BJ (cell line): Measurements from ENCODE around the gene MEOX2. TPM values are rescaled to one million over a fixed set of nuclear protein-coding genes. Genes with fewer than 3 reads are reported as not detected.

Source experiments
- CTCF ChIA-PET: fragments of 350-600 bp; formaldehyde crosslinking; extraction: SDS; loops from one replicate; lab custom pipeline; 2021; ENCODE audit warnings: antibody characterized with exemption, inconsistent platforms; lab: Yijun Ruan, JAX
- POLR2A ChIA-PET: fragments of 300-600 bp; sonication (Branson Sonifier 250); formaldehyde crosslinking; extraction: SDS; loops from one replicate; lab custom pipeline; 2021; ENCODE audit warnings: antibody characterized with exemption; lab: Charles Lee
- DNase-seq: peaks from one replicate; pipeline ENCODE4 v3.0.0-alpha.2; 2011; ENCODE audit warnings: low read depth
- H3K27me3 ChIP-seq: 2 replicates; pipeline ENCODE4 v1.6.0; 2011; ENCODE audit warnings: low read length; ENCODE audit not compliant: control insufficient read depth, insufficient read depth
- H3K36me3 ChIP-seq: 2 replicates; pipeline ENCODE4 v1.5.1; 2011; ENCODE audit warnings: low read length; ENCODE audit not compliant: control insufficient read depth, insufficient read depth
- H3K4me3 ChIP-seq: 2 replicates; pipeline ENCODE4 v1.5.1; 2011; ENCODE audit warnings: low read depth, mild to moderate bottlenecking, control low read depth, low read length
- polyA plus RNA-seq: library from polyadenylated mRNA; depleted of rRNA; stranded (reverse); fragments of >200 nt; gene quantifications from 2 replicates; pipeline ENCODE4 v1.2.3, GENCODE V29; 2011
- TF ChIP-seq, protein P1 (sequence below): IDR thresholded peaks from 2 replicates; pipeline ENCODE4 v1.5.1; 2011; ENCODE audit warnings: low read depth, mild to moderate bottlenecking, control low read depth, inconsistent platforms, low read length, moderate library complexity; ENCODE audit not compliant: insufficient read depth

MEOX2 gene
- polyA plus RNA-seq, 1 experiment: not detected

GRCh38 chr7:15577600-15577999 lies 108.9 kb downstream of the MEOX2 start:
- H3K4me3 ChIP-seq: no peak overlapping the region
- H3K27me3 ChIP-seq: no peaks in the 10 kb centered on the region
- TF ChIP-seq, protein P1, sequence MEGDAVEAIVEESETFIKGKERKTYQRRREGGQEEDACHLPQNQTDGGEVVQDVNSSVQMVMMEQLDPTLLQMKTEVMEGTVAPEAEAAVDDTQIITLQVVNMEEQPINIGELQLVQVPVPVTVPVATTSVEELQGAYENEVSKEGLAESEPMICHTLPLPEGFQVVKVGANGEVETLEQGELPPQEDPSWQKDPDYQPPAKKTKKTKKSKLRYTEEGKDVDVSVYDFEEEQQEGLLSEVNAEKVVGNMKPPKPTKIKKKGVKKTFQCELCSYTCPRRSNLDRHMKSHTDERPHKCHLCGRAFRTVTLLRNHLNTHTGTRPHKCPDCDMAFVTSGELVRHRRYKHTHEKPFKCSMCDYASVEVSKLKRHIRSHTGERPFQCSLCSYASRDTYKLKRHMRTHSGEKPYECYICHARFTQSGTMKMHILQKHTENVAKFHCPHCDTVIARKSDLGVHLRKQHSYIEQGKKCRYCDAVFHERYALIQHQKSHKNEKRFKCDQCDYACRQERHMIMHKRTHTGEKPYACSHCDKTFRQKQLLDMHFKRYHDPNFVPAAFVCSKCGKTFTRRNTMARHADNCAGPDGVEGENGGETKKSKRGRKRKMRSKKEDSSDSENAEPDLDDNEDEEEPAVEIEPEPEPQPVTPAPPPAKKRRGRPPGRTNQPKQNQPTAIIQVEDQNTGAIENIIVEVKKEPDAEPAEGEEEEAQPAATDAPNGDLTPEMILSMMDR: no peak
- no peaks in the 10 kb centered on the region for H3K36me3 ChIP-seq
- no peak for DNase-seq
- CTCF ChIA-PET: no interaction called here
- POLR2A ChIA-PET: no interaction called here

DNA sequence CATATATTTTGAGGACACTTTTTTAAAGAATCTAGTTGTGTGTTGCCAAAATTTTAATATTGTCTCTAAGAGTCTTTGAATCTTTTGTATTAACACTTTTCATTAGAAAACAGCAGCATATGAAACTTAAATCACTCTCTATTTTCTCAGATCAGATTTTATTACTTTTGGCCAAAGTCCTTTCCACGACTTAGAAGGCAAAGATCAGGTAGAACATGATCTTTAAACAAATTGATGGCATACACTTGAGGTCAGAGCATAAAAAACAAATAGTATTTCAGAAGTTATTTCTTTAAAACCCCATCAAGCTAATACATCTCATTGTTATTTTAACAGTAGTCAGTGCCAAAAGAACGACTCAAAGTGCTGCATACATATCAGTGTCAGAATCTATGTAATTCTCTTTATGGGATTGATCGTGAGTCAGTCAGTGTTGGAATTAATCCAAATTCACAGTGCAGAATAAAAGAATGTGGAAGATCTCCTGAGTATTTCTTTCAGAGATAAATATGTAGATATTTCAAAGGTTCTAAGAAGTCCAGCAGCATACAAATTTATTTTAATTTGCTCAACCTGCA lies 115.1 kb downstream of the MEOX2 start:
- Histone ChIP-seq H3K4me3 (no peak overlapping the region), H3K36me3 (no peaks in the 10 kb centered on the region), H3K27me3 (no peaks in the 10 kb centered on the region)
- TF ChIP-seq, protein P1: no peak
- DNase-seq: no peak
- ChIA-PET POLR2A (no interaction called here), CTCF (no interaction called here)

DNA sequence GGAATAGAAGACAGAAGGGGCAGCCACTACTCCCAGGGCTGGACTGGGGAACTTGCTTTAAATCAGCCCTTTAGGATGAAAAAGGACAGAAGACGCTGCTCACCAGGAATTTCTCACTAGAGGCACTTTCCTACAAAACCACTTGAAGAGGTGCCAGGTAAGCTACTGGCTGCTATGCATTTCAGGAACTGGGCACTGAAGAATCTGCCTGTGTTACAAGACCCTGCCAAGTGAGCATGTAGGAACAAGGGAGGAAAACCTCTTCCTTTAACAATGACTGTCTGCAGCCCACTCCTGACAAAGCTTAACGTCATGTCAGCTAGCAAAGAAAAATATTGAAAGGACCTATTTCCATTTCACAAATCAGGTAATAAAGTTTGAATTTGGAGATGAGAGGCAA lies 118.8 kb downstream of the MEOX2 start:
- ChIA-PET POLR2A (no interaction called here), CTCF (interaction anchor here (1.2 kb wide), 1 partner anchor 24 kb away, joined by 3 read pairs; no protein-coding TSS in a partner anchor)
- no peak for DNase-seq
- Histone ChIP-seq H3K36me3 (no peaks in the 10 kb centered on the region), H3K27me3 (no peaks in the 10 kb centered on the region), H3K4me3 (no peak overlapping the region)
- TF ChIP-seq, protein P1: no peak

- Histone ChIP-seq H3K36me3 (no peaks in the 10 kb centered on the region), H3K27me3 (no peaks in the 10 kb centered on the region), H3K4me3 (no peak overlapping the region)
- no peak for DNase-seq
- POLR2A ChIA-PET: no interaction called here
- TF ChIP-seq, protein P1: no peak
- CTCF ChIA-PET: no interaction called here
Observed at GRCh38 chr7:15567036-15567435, 119.4 kb downstream of the MEOX2 start.

GRCh38 chr7:15566476-15566875 lies 120.0 kb downstream of the MEOX2 start:
- Histone ChIP-seq H3K36me3 (no peaks in the 10 kb centered on the region), H3K27me3 (no peaks in the 10 kb centered on the region), H3K4me3 (no peak overlapping the region)
- CTCF ChIA-PET: no interaction called here
- DNase-seq: no peak
- POLR2A ChIA-PET: no interaction called here
- TF ChIP-seq, protein P1: no peak
